H9 (cell line): ENCODE results near the gene MUC21. TPM values are rescaled to one million over a fixed set of nuclear protein-coding genes. Genes with fewer than 3 reads are reported as not detected.

Experiments used
- DNase-seq: peaks from one replicate; pipeline ENCODE4 v3.0.0-alpha.2; 2017
- H2AFZ ChIP-seq: one replicate; pipeline ENCODE4 v1.6.1; 2013; ENCODE audit warnings: mild to moderate bottlenecking, low read length, control low read depth, moderate library complexity
- H2AK5ac ChIP-seq: 2 replicates; pipeline ENCODE4 v1.6.1; 2013; ENCODE audit warnings: low read length, control low read depth, mixed read lengths; ENCODE audit not compliant: insufficient read length
- H2BK120ac ChIP-seq: one replicate; pipeline ENCODE4 v1.6.1; 2013; ENCODE audit warnings: low read depth, mild to moderate bottlenecking, low read length, control low read depth, inconsistent platforms; ENCODE audit not compliant: poor library complexity, severe bottlenecking
- H2BK12ac ChIP-seq: 2 replicates; pipeline ENCODE4 v1.6.1; 2013; ENCODE audit warnings: low read length, control low read depth, mixed read lengths, low read depth; ENCODE audit not compliant: insufficient read length
- H2BK15ac ChIP-seq: 2 replicates; pipeline ENCODE4 v1.6.1; 2013; ENCODE audit warnings: low read depth, low read length, control low read depth
- H2BK20ac ChIP-seq: one replicate; pipeline ENCODE4 v1.6.1; 2013; ENCODE audit warnings: low read depth, mild to moderate bottlenecking, low read length, control low read depth, inconsistent platforms; ENCODE audit not compliant: poor library complexity, severe bottlenecking
- H2BK5ac ChIP-seq: 2 replicates; pipeline ENCODE4 v1.6.1; 2013; ENCODE audit warnings: low read length, control low read depth, mixed read lengths; ENCODE audit not compliant: insufficient read length
- H3K14ac ChIP-seq: 2 replicates; pipeline ENCODE4 v1.6.1; 2013; ENCODE audit warnings: low read length, control low read depth; ENCODE audit not compliant: insufficient read depth
- H3K18ac ChIP-seq: 2 replicates; pipeline ENCODE4 v1.6.1; 2013; ENCODE audit warnings: low read depth, mild to moderate bottlenecking, mixed read lengths, low read length, control low read depth; ENCODE audit not compliant: insufficient read length
- H3K23ac ChIP-seq: 2 replicates; pipeline ENCODE4 v1.6.1; 2013; ENCODE audit warnings: low read length, control low read depth, mixed read lengths, low read depth; ENCODE audit not compliant: insufficient read length
- H3K23me2 ChIP-seq: 2 replicates; pipeline ENCODE4 v1.6.1; 2013; ENCODE audit warnings: low read depth, mild to moderate bottlenecking, mixed read lengths, low read length, control low read depth; ENCODE audit not compliant: insufficient read length, poor library complexity, severe bottlenecking
- H3K27ac ChIP-seq: 2 replicates; pipeline ENCODE4 v1.5.1; 2013; ENCODE audit warnings: low read length, control low read depth, mixed read lengths, low read depth; ENCODE audit not compliant: insufficient read length
- H3K27me3 ChIP-seq: 2 replicates; pipeline ENCODE4 v1.6.1; 2013; ENCODE audit warnings: low read length, control low read depth, inconsistent platforms; ENCODE audit not compliant: insufficient read depth
- H3K4ac ChIP-seq: 2 replicates; pipeline ENCODE4 v1.6.1; 2013; ENCODE audit warnings: low read depth, mild to moderate bottlenecking, control low read depth, inconsistent platforms, low read length, moderate library complexity
- H3K4me1 ChIP-seq: 2 replicates; pipeline ENCODE4 v1.6.1; 2013; ENCODE audit warnings: low read length, control low read depth, inconsistent platforms; ENCODE audit not compliant: insufficient read depth
- H3K4me2 ChIP-seq: 2 replicates; pipeline ENCODE4 v1.6.1; 2013; ENCODE audit warnings: low read length, control low read depth, mixed read lengths; ENCODE audit not compliant: insufficient read length, insufficient read depth
- H3K56ac ChIP-seq: 2 replicates; pipeline ENCODE4 v1.6.1; 2013; ENCODE audit warnings: low read depth, mild to moderate bottlenecking, mixed read lengths, low read length, control low read depth; ENCODE audit not compliant: insufficient read length
- H3K79me1 ChIP-seq: 2 replicates; pipeline ENCODE4 v1.6.1; 2013; ENCODE audit warnings: low read depth, mild to moderate bottlenecking, moderate library complexity, low read length, control low read depth, inconsistent platforms; ENCODE audit not compliant: insufficient read depth, poor library complexity, severe bottlenecking
- H3K79me2 ChIP-seq: 2 replicates; pipeline ENCODE4 v1.6.1; 2013; ENCODE audit warnings: low read length, control low read depth, inconsistent platforms; ENCODE audit not compliant: insufficient read depth
- H3K9ac ChIP-seq: 2 replicates; pipeline ENCODE4 v1.6.1; 2013; ENCODE audit warnings: low read length, control low read depth, mixed read lengths; ENCODE audit not compliant: insufficient read length; ENCODE audit errors: extremely low read depth
- H3K9me3 ChIP-seq: one replicate; pipeline ENCODE4 v1.6.1; 2013; ENCODE audit warnings: low read depth, low read length, inconsistent platforms; ENCODE audit not compliant: control insufficient read depth
- H3T11ph ChIP-seq: one replicate; pipeline ENCODE4 v1.6.1; 2013; ENCODE audit warnings: mild to moderate bottlenecking, low read length, control low read depth, inconsistent platforms
- H4K20me1 ChIP-seq: one replicate; pipeline ENCODE4 v1.6.1; 2013; ENCODE audit not compliant: control insufficient read depth, insufficient read length, insufficient read depth
- H4K5ac ChIP-seq: 2 replicates; pipeline ENCODE4 v1.6.1; 2013; ENCODE audit warnings: low read depth, mild to moderate bottlenecking, mixed read lengths, low read length, control low read depth; ENCODE audit not compliant: insufficient read length
- H4K8ac ChIP-seq: replicated peaks from 2 replicates; pipeline ENCODE4 v1.6.1; 2013; ENCODE audit warnings: low read length, control low read depth, mixed read lengths, low read depth; ENCODE audit not compliant: insufficient read length
- H4K91ac ChIP-seq: 2 replicates; pipeline ENCODE4 v1.6.1; 2013; ENCODE audit warnings: low read depth, mild to moderate bottlenecking, moderate library complexity, mixed read lengths, low read length, control low read depth; ENCODE audit not compliant: insufficient read length
- H3K27ac Mint-ChIP-seq, 3 experiments: 2 replicates in 2 of 3; 3 replicates in 1 of 3; pipeline ENCODE4 v1.8.0; 2020 to 2021; ENCODE audit warnings: mixed read lengths in 3 of 3, mild to moderate bottlenecking in 1 of 3, moderate library complexity in 1 of 3
- H3K27me3 Mint-ChIP-seq: 2 replicates; pipeline ENCODE4 v1.8.0; 2021; ENCODE audit warnings: low read depth, mild to moderate bottlenecking, moderate library complexity, mixed read lengths
- H3K36me3 Mint-ChIP-seq, 3 experiments: 2 replicates in 2 of 3; 3 replicates in 1 of 3; pipeline ENCODE4 v1.8.0; 2020 to 2021; ENCODE audit warnings: low read depth in 3 of 3, mixed read lengths in 3 of 3; ENCODE audit not compliant: insufficient read depth in 1 of 3
- H3K4me1 Mint-ChIP-seq, 2 experiments: 2 replicates each; pipeline ENCODE4 v1.8.0; 2020; ENCODE audit warnings: mixed read lengths in 2 of 2
- H3K4me3 Mint-ChIP-seq, 2 experiments: 2 replicates in 1 of 2; 3 replicates in 1 of 2; pipeline ENCODE4 v1.8.0; 2020 to 2021; ENCODE audit warnings: mild to moderate bottlenecking in 2 of 2, mixed read lengths in 2 of 2, moderate library complexity in 1 of 2
- H3K9me3 Mint-ChIP-seq, 2 experiments: 2 replicates in 1 of 2; 3 replicates in 1 of 2; pipeline ENCODE4 v1.8.0; 2020; ENCODE audit warnings: mild to moderate bottlenecking in 2 of 2, mixed read lengths in 2 of 2, moderate library complexity in 1 of 2
- WGBS: extraction: QIAGEN DNeasy Blood & Tissue Kit; methylation state at CpG from one replicate; pipeline ENCODE4 v1.1.7; 2013; ENCODE audit warnings: missing lambda C conversion rate, low lambda C conversion rate, mixed read lengths; ENCODE audit not compliant: insufficient read length; ENCODE audit errors: extremely low coverage; 5-methylcytosine and 5-hydroxymethylcytosine counted together
- total RNA-seq: library from RNA; stranded (reverse); gene quantifications from 2 replicates; pipeline ENCODE4 v1.2.1, GENCODE V29; 2021
- TF ChIP-seq, protein P1 (sequence below): fragments of 200-600 bp; sonication (generic); conservative IDR thresholded peaks from 3 replicates; pipeline ENCODE4 v1.8.0; 2021; ENCODE audit warnings: antibody characterized with exemption, mild to moderate bottlenecking

Gene MUC21
- total RNA-seq, 1 experiment from 2014 or later, result not detected

DNA sequence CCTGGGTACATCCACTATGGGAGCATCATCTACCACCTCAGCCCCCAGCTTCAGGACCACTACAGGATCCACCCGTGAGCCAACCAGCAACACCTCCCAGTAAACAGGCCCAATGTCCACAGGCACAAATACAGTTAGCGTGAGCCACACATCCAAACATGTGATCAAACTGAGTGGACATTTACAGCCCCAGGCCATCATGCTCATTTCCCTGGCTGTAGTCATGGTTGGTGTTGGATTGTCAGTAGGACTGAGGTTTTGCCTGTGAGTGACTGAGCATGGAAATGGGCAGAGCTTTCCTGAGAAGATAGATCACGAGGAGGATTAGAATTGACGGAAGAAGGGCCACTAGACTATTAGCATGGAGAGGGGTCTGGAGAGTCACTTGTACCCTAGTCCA lies 10.7 kb upstream of the MUC21 start:
- Histone ChIP-seq H3T11ph (no peak overlapping the region), H3K4me1 (no peaks in the 10 kb centered on the region; the same call in 1 of the 2 replicates), H3K27me3 (no peaks in the 10 kb centered on the region), H3K27ac (no peak overlapping the region), H3K14ac (no peak overlapping the region), H3K4ac (no peak overlapping the region), H2AK5ac (no peak overlapping the region), H4K91ac (no peak overlapping the region), H2BK20ac (no peak overlapping the region), H2BK5ac (no peak overlapping the region), H4K20me1 (no peaks in the 10 kb centered on the region), H2AFZ (no peak overlapping the region), H3K56ac (no peak overlapping the region), H3K79me2 (no peaks in the 10 kb centered on the region), H3K4me2 (no peak overlapping the region), H3K23ac (no peak overlapping the region), H2BK12ac (no peak overlapping the region), H4K8ac (no peak overlapping the region), H2BK120ac (no peak overlapping the region), H3K9ac (no peak overlapping the region), H2BK15ac (no peak overlapping the region), H3K23me2 (no peaks in the 10 kb centered on the region), H4K5ac (no peak overlapping the region), H3K9me3 (no peaks in the 10 kb centered on the region), H3K79me1 (no peaks in the 10 kb centered on the region), H3K18ac (no peak overlapping the region)
- TF ChIP-seq, protein P1, sequence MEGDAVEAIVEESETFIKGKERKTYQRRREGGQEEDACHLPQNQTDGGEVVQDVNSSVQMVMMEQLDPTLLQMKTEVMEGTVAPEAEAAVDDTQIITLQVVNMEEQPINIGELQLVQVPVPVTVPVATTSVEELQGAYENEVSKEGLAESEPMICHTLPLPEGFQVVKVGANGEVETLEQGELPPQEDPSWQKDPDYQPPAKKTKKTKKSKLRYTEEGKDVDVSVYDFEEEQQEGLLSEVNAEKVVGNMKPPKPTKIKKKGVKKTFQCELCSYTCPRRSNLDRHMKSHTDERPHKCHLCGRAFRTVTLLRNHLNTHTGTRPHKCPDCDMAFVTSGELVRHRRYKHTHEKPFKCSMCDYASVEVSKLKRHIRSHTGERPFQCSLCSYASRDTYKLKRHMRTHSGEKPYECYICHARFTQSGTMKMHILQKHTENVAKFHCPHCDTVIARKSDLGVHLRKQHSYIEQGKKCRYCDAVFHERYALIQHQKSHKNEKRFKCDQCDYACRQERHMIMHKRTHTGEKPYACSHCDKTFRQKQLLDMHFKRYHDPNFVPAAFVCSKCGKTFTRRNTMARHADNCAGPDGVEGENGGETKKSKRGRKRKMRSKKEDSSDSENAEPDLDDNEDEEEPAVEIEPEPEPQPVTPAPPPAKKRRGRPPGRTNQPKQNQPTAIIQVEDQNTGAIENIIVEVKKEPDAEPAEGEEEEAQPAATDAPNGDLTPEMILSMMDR, result no peak
- DNase-seq, result no peak
- H3K4me1 Mint-ChIP-seq, result peaks cover 4 to 8% of the 10 kb centered on the region in 2 experiments; a peak in 2 of 4 replicates
- H3K4me3 Mint-ChIP-seq, result no peak overlapping the region
- H3K27ac Mint-ChIP-seq, result no peak overlapping the region
- no peaks in the 10 kb centered on the region for H3K36me3 Mint-ChIP-seq
- H3K9me3 Mint-ChIP-seq, result no peaks in the 10 kb centered on the region
- H3K27me3 Mint-ChIP-seq, result peaks cover 4% of the 10 kb centered on the region; the same call in 1 of the 2 replicates
- WGBS, result no CpG with 5 or more reads among the region's 4 CpGs
